GM11168 (cell line): Measurements from ENCODE around the gene GOLGA8R.
"Not testable (repeated sequence)": the region's sequence is repeated elsewhere in the genome, so short reads cannot be mapped to it uniquely, and the experiment has no call there.

Source experiments
- in situ Hi-C: fragments of 300-500 bp; cut with MboI; formaldehyde crosslinking; loops from one replicate; pipeline ENCODE4 v1.12.0; 2022; ENCODE audit warnings: low sequenced_read_pairs; ENCODE audit not compliant: unreplicated experiment

Gene GOLGA8R

DNA sequence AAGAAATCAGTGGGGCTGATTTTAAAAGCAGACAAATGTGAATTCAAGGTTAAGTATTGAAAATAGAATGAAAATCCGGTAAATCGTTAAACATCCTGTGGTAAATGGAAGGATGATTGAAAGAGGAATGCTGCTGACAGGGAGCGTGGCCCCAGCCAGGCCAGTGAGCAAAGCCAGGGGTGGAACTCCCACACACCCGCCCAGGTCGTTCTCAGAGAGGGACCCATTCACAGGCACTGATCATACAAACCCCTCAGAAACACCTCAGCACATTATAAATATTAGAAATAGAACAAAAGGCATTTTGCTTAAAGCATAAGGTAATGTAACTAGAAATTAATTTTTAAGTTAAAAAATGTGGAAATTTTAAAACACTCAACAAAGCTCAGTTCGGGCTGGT is 59.0 kb downstream of the GOLGA8R start:
- in situ Hi-C loops: not testable (repeated sequence)
